Activated naive CD8-positive, alpha-beta T cell treated with anti-CD3 and anti-CD28 coated beads, Interleukin-2, amount 10 ng/mL, durations not matched to agents 7 days and 5 days (primary cell): ENCODE data around the gene GJC1. TPM values are rescaled to one million over a fixed set of nuclear protein-coding genes. Genes with fewer than 3 reads are reported as not detected.
A peak's percentile ranks its signal among the peaks of the same experiment; 100 is the strongest.

ENCODE experiments used
- ATAC-seq: fragments of 150-1000 bp; cut with Tn5 transposase; one replicate; pipeline ENCODE4 v1.10.0; 2021; ENCODE audit warnings: low read depth, moderate library complexity
- POLR2A ChIA-PET: fragments of 350-600 bp; sonication (Branson Sonifier 250); formaldehyde crosslinking; loops from one replicate; lab custom pipeline; 2021; ENCODE audit warnings: antibody characterized with exemption; lab: Charles Lee
- DNase-seq: peaks from one replicate; pipeline ENCODE4 v3.0.0; 2021
- H3K27ac Mint-ChIP-seq: one replicate; pipeline ENCODE4 v1.8.0; 2022; ENCODE audit warnings: mild to moderate bottlenecking, mixed read lengths
- H3K27me3 Mint-ChIP-seq: one replicate; pipeline ENCODE4 v1.8.0; 2022; ENCODE audit warnings: mild to moderate bottlenecking, moderate library complexity, mixed read lengths
- H3K36me3 Mint-ChIP-seq: one replicate; pipeline ENCODE4 v1.8.0; 2021; ENCODE audit warnings: mild to moderate bottlenecking, mixed read lengths
- H3K4me1 Mint-ChIP-seq: one replicate; pipeline ENCODE4 v1.8.0; 2021; ENCODE audit warnings: mixed read lengths
- H3K4me3 Mint-ChIP-seq: one replicate; pipeline ENCODE4 v1.8.0; 2022; ENCODE audit warnings: mild to moderate bottlenecking, moderate library complexity, mixed read lengths
- H3K9me3 Mint-ChIP-seq: one replicate; pipeline ENCODE4 v1.8.0; 2021; ENCODE audit warnings: mixed read lengths
- total RNA-seq, 2 experiments: library from RNA; stranded (reverse); gene quantifications; one replicate each; pipeline ENCODE4 v1.2.3, GENCODE V29; 2021

GJC1 gene
- 1 to 10 TPM; 1.0 to 1.4 TPM for total RNA-seq

- peaks cover 71% of the 10 kb centered on the region for H3K27me3 Mint-ChIP-seq
- peak within 1 kb of the TSS; percentile 5 for H3K27ac Mint-ChIP-seq
- H3K9me3 Mint-ChIP-seq: no peaks in the 10 kb centered on the region
- peaks cover 6% of the 10 kb centered on the region for H3K4me1 Mint-ChIP-seq
- peak within 1 kb of the TSS; percentile 78 for H3K4me3 Mint-ChIP-seq
- no peaks in the 10 kb centered on the region for H3K36me3 Mint-ChIP-seq
- POLR2A ChIA-PET: no interaction called here
- ATAC-seq: peak; percentile 61
- DNase-seq: peak; percentile 58
These were observed at the start of gene GJC1 for GRCh38 chr17:44829523-44830358. TSS of gene GJC1 (minus strand) at chr17:44830287. CDS start at chr17:44805817, 24,470 bp downstream.

GRCh38 chr17:44879376-44879775 lies 49.3 kb upstream of the GJC1 start:
- peaks cover 29% of the 10 kb centered on the region for H3K36me3 Mint-ChIP-seq
- POLR2A ChIA-PET: interaction anchor here (0.6 kb wide), 1 partner anchor 65 kb away, joined by 4 read pairs; no protein-coding TSS in a partner anchor
- ATAC-seq: no peak
- no peak for DNase-seq
- H3K4me1 Mint-ChIP-seq: peaks cover 2% of the 10 kb centered on the region
- H3K4me3 Mint-ChIP-seq: no peak overlapping the region
- H3K27ac Mint-ChIP-seq: no peak overlapping the region
- no peaks in the 10 kb centered on the region for H3K9me3 Mint-ChIP-seq
- H3K27me3 Mint-ChIP-seq: no peaks in the 10 kb centered on the region

GRCh38 chr17:44878627-44879221 lies 48.6 kb upstream of the GJC1 start:
- POLR2A ChIA-PET: interaction anchor here (0.6 to 0.9 kb wide), 2 partner anchors 9 to 66 kb away, joined by 3 to 4 read pairs; no protein-coding TSS in a partner anchor
- no peak for ATAC-seq
- H3K27ac Mint-ChIP-seq: no peak overlapping the region
- H3K36me3 Mint-ChIP-seq: peaks cover 28% of the 10 kb centered on the region
- no peak for DNase-seq
- no peaks in the 10 kb centered on the region for H3K9me3 Mint-ChIP-seq
- H3K4me1 Mint-ChIP-seq: peaks cover 2% of the 10 kb centered on the region
- no peaks in the 10 kb centered on the region for H3K27me3 Mint-ChIP-seq
- H3K4me3 Mint-ChIP-seq: no peak overlapping the region

- ATAC-seq (no peak), DNase-seq (no peak)
- H3K4me3 Mint-ChIP-seq: no peak overlapping the region
- H3K27ac Mint-ChIP-seq: no peak overlapping the region
- POLR2A ChIA-PET: no interaction called here
- no peaks in the 10 kb centered on the region for H3K27me3 Mint-ChIP-seq
- peaks cover 2% of the 10 kb centered on the region for H3K4me1 Mint-ChIP-seq
- H3K9me3 Mint-ChIP-seq: no peaks in the 10 kb centered on the region
- H3K36me3 Mint-ChIP-seq: peaks cover 21% of the 10 kb centered on the region
These were observed 47.0 kb upstream of the GJC1 start for GRCh38 chr17:44877121-44877520.

GRCh38 chr17:44875761-44876160 lies 45.7 kb upstream of the GJC1 start:
- DNase-seq (no peak), ATAC-seq (no peak)
- Mint-ChIP-seq H3K27me3 (no peaks in the 10 kb centered on the region), H3K9me3 (no peaks in the 10 kb centered on the region), H3K36me3 (peaks cover 23% of the 10 kb centered on the region), H3K4me3 (no peak overlapping the region), H3K4me1 (peaks cover 2% of the 10 kb centered on the region), H3K27ac (no peak overlapping the region)
- POLR2A ChIA-PET: no interaction called here

GRCh38 chr17:44872131-44872768 lies 42.2 kb upstream of the GJC1 start:
- H3K4me1 Mint-ChIP-seq: no peaks in the 10 kb centered on the region
- no peaks in the 10 kb centered on the region for H3K27me3 Mint-ChIP-seq
- ATAC-seq (no peak), DNase-seq (no peak)
- no peak overlapping the region for H3K27ac Mint-ChIP-seq
- POLR2A ChIA-PET: interaction anchor here (0.5 kb wide), 1 partner anchor 20 kb away, joined by 3 read pairs; no protein-coding TSS in a partner anchor
- peaks cover 14% of the 10 kb centered on the region for H3K36me3 Mint-ChIP-seq
- H3K4me3 Mint-ChIP-seq: no peak overlapping the region
- no peaks in the 10 kb centered on the region for H3K9me3 Mint-ChIP-seq

- POLR2A ChIA-PET: no interaction called here
- no peak overlapping the region for H3K27ac Mint-ChIP-seq
- no peaks in the 10 kb centered on the region for H3K4me1 Mint-ChIP-seq
- DNase-seq: no peak
- no peak for ATAC-seq
- H3K27me3 Mint-ChIP-seq: no peaks in the 10 kb centered on the region
- H3K4me3 Mint-ChIP-seq: no peak overlapping the region
- peaks cover 11% of the 10 kb centered on the region for H3K36me3 Mint-ChIP-seq
- H3K9me3 Mint-ChIP-seq: no peaks in the 10 kb centered on the region
These were observed 41.5 kb upstream of the GJC1 start for GRCh38 chr17:44871556-44871955.

- H3K27ac Mint-ChIP-seq: no peak overlapping the region
- H3K4me3 Mint-ChIP-seq: no peak overlapping the region
- ATAC-seq (no peak), DNase-seq (no peak)
- no peaks in the 10 kb centered on the region for H3K9me3 Mint-ChIP-seq
- peaks cover 12% of the 10 kb centered on the region for H3K36me3 Mint-ChIP-seq
- no peaks in the 10 kb centered on the region for H3K27me3 Mint-ChIP-seq
- POLR2A ChIA-PET: no interaction called here
- H3K4me1 Mint-ChIP-seq: no peaks in the 10 kb centered on the region
These were observed 37.8 kb upstream of the GJC1 start for GRCh38 chr17:44867841-44868240.

GRCh38 chr17:44865931-44866330 lies 35.8 kb upstream of the GJC1 start:
- Mint-ChIP-seq H3K27me3 (no peaks in the 10 kb centered on the region), H3K27ac (no peak overlapping the region), H3K4me3 (no peak overlapping the region), H3K36me3 (peaks cover 7% of the 10 kb centered on the region), H3K4me1 (no peaks in the 10 kb centered on the region), H3K9me3 (no peaks in the 10 kb centered on the region)
- ATAC-seq: no peak
- POLR2A ChIA-PET: no interaction called here
- no peak for DNase-seq

GRCh38 chr17:44865231-44865660 lies 35.2 kb upstream of the GJC1 start:
- no peak overlapping the region for H3K4me3 Mint-ChIP-seq
- no peaks in the 10 kb centered on the region for H3K27me3 Mint-ChIP-seq
- DNase-seq: peak; percentile 39
- peaks cover 7% of the 10 kb centered on the region for H3K36me3 Mint-ChIP-seq
- no peaks in the 10 kb centered on the region for H3K9me3 Mint-ChIP-seq
- H3K4me1 Mint-ChIP-seq: no peaks in the 10 kb centered on the region
- POLR2A ChIA-PET: no interaction called here
- H3K27ac Mint-ChIP-seq: no peak overlapping the region
- peak; percentile 42 for ATAC-seq

GRCh38 chr17:44864831-44865230 lies 34.7 kb upstream of the GJC1 start:
- H3K27me3 Mint-ChIP-seq: no peaks in the 10 kb centered on the region
- H3K9me3 Mint-ChIP-seq: no peaks in the 10 kb centered on the region
- H3K4me3 Mint-ChIP-seq: no peak overlapping the region
- H3K4me1 Mint-ChIP-seq: no peaks in the 10 kb centered on the region
- POLR2A ChIA-PET: interaction anchor here (1.4 kb wide), 1 partner anchor 87 kb away, joined by 3 read pairs; no protein-coding TSS in a partner anchor
- H3K27ac Mint-ChIP-seq: no peak overlapping the region
- DNase-seq (no peak), ATAC-seq (no peak)
- peaks cover 7% of the 10 kb centered on the region for H3K36me3 Mint-ChIP-seq

GRCh38 chr17:44863061-44863918 lies 33.2 kb upstream of the GJC1 start:
- POLR2A ChIA-PET: interaction anchor here (1.0 to 1.4 kb wide), 2 partner anchors 83 to 86 kb away, joined by 3 read pairs; no protein-coding TSS in a partner anchor
- H3K9me3 Mint-ChIP-seq: no peaks in the 10 kb centered on the region
- H3K36me3 Mint-ChIP-seq: peaks cover 8% of the 10 kb centered on the region
- no peak for ATAC-seq
- H3K4me1 Mint-ChIP-seq: no peaks in the 10 kb centered on the region
- no peak for DNase-seq
- H3K27me3 Mint-ChIP-seq: no peaks in the 10 kb centered on the region
- H3K4me3 Mint-ChIP-seq: no peak overlapping the region
- H3K27ac Mint-ChIP-seq: no peak overlapping the region
